Ishikawa (cell line): ENCODE measurements around the gene MGAT5B.

Source experiments
- CEBPB ChIP-seq: IDR thresholded peaks from 2 replicates; pipeline ENCODE4 v1.6.1; 2012
- CREB1 ChIP-seq: IDR thresholded peaks from 2 replicates; pipeline ENCODE4 v1.6.1; 2012; ENCODE audit warnings: low read depth
- EGR1 ChIP-seq: IDR thresholded peaks from 2 replicates; pipeline ENCODE4 v1.6.1; 2012
- EP300 ChIP-seq: IDR thresholded peaks from 2 replicates; pipeline ENCODE4 v1.6.1; 2012; ENCODE audit warnings: borderline replicate concordance
- FOXM1 ChIP-seq: IDR thresholded peaks from 2 replicates; pipeline ENCODE4 v1.6.1; 2012; ENCODE audit warnings: low read depth, borderline replicate concordance
- NFIC ChIP-seq: IDR thresholded peaks from 2 replicates; pipeline ENCODE4 v1.6.1; 2012
- RAD21 ChIP-seq: IDR thresholded peaks from 2 replicates; pipeline ENCODE4 v1.6.1; 2012; ENCODE audit warnings: low read depth
- REST ChIP-seq: IDR thresholded peaks from 2 replicates; pipeline ENCODE4 v1.6.1; 2012; ENCODE audit warnings: low read depth, mild to moderate bottlenecking
- TAF1 ChIP-seq: IDR thresholded peaks from 2 replicates; pipeline ENCODE4 v1.6.1; 2012; ENCODE audit warnings: low read depth, mild to moderate bottlenecking
- TCF12 ChIP-seq: IDR thresholded peaks from 2 replicates; pipeline ENCODE4 v1.6.1; 2012; ENCODE audit warnings: low read depth
- TEAD4 ChIP-seq: IDR thresholded peaks from 2 replicates; pipeline ENCODE4 v1.6.1; 2012
- YY1 ChIP-seq: IDR thresholded peaks from 2 replicates; pipeline ENCODE4 v1.6.1; 2012; ENCODE audit warnings: low read depth
- ZBTB7A ChIP-seq: IDR thresholded peaks from 2 replicates; pipeline ENCODE4 v1.6.1; 2012; ENCODE audit warnings: low read depth
- TF ChIP-seq, protein P1 (sequence below): IDR thresholded peaks from 2 replicates; pipeline ENCODE4 v1.6.1; 2012
- TF ChIP-seq, protein P2 (sequence below): IDR thresholded peaks from 2 replicates; pipeline ENCODE4 v1.6.1; 2012

MGAT5B gene

DNA sequence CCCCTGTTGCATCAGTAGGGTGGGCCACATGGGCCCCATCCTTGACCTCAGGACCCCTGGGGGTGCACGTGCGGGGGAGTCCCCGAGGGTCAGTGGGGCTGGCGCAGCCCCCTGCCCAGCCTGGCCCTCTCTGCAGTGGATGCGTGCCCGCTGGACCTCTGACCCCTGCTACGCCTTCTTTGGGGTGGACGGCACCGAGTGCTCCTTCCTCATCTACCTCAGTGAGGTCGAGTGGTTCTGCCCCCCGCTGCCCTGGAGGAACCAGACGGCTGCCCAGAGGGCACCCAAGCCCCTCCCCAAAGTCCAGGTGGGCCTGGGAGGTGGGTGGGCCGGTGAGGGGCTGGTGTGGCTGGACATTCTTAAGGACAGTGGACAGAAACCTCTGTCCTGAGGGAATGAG lies 35.9 kb downstream of the MGAT5B start:
- TF ChIP-seq TAF1 (no peak), REST (no peak), CEBPB (no peak), RAD21 (no peak), CREB1 (no peak), EGR1 (no peak), FOXM1 (no peak), TEAD4 (no peak), EP300 (no peak), ZBTB7A (no peak), NFIC (no peak), TCF12 (no peak)
- TF ChIP-seq, protein P1, sequence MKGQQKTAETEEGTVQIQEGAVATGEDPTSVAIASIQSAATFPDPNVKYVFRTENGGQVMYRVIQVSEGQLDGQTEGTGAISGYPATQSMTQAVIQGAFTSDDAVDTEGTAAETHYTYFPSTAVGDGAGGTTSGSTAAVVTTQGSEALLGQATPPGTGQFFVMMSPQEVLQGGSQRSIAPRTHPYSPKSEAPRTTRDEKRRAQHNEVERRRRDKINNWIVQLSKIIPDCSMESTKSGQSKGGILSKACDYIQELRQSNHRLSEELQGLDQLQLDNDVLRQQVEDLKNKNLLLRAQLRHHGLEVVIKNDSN = no peak
- TF ChIP-seq, protein P2, sequence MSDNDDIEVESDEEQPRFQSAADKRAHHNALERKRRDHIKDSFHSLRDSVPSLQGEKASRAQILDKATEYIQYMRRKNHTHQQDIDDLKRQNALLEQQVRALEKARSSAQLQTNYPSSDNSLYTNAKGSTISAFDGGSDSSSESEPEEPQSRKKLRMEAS = no peak

DNA sequence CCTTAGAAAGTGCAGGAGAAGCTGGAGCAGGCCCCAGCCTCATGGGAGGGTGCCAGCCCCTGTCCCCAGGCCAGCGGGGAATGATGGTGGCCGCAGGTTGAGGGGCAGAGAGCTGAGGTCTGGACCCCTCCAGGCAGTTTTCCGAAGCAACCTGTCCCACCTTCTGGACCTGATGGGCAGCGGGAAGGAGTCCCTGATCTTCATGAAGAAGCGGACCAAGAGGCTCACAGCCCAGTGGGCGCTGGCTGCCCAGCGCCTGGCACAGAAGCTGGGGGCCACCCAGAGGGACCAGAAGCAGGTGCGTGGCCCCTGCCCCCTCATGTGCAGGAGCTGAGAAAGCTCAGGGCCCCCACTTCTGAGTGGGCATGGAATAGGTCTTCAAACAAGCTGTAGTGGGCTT lies 36.8 kb downstream of the MGAT5B start:
- TF ChIP-seq RAD21 (no peak), TAF1 (no peak), ZBTB7A (no peak), TCF12 (no peak), EP300 (no peak), TEAD4 (no peak), NFIC (no peak), CREB1 (no peak), CEBPB (no peak), EGR1 (no peak)
- TF ChIP-seq, protein P1 = no peak

GRCh38 chr17:76905836-76906235 lies 37.6 kb downstream of the MGAT5B start:
- TF ChIP-seq TEAD4 (no peak), REST (no peak), ZBTB7A (no peak), TCF12 (no peak), CREB1 (no peak), EGR1 (no peak), FOXM1 (no peak), CEBPB (no peak), NFIC (no peak), RAD21 (no peak), TAF1 (no peak), YY1 (no peak), EP300 (no peak)
- TF ChIP-seq, protein P2 = no peak
- TF ChIP-seq, protein P1 = no peak

DNA sequence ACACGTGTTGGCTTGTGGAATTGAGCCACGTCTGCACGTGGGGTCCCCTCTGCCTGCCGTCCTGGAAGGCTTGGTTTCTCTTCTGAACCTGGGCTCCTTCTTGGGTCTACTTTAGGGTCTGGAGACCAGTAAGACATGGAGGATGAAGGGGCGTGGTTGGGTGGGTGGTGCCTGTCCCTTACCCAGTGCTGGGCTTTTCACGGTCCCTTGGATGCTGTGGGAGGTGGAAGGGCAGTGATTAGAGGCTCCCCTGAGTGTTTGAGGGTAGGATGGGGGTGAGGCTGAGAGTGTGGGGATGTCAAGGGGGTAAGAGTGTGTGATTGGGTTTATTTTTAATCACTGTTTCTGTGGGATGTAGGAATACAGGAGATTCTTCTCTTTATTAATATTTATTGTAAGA lies 38.3 kb downstream of the MGAT5B start:
- TF ChIP-seq TEAD4 (no peak), TCF12 (no peak), RAD21 (no peak), TAF1 (no peak), CEBPB (no peak), CREB1 (no peak), YY1 (no peak), NFIC (no peak), ZBTB7A (no peak), FOXM1 (no peak), EP300 (no peak), EGR1 (no peak)
- TF ChIP-seq, protein P1 = no peak

DNA sequence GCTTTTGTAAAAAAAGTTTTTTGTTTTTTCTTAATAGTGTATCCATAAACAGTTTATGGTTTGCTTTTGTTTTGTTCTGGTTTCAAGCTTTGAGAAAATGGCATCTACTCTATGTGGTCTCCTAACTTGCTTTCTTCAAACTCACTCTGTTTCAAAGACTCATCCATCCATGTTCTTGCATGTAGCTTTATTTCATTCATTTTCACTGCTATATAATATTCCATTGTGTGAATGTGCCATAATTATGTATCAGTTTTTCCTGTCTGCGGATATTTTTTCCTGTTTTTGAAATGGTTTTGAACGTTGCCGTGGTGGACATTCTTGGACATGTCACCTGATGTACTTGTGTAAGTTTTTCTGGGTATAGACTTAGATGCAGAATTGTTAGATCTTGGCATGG lies 39.1 kb downstream of the MGAT5B start:
- TF ChIP-seq YY1 = no peak
- TF ChIP-seq CREB1 = no peak
- TF ChIP-seq, protein P1 = no peak
